Spleen (tissue), 13 donors: ENCODE measurements around the gene TMEM92. TPM values are rescaled to one million over a fixed set of nuclear protein-coding genes. Genes with fewer than 3 reads are reported as not detected.

Experiments used
- DNase-seq: peaks from one replicate; pipeline ENCODE4 v3.0.0-alpha.2; 2020
- H3K27ac ChIP-seq, 8 donors: fragments of 200-600 bp; sonication (generic) in 7 of 8; 1 replicate in 4 of 8; 2 replicates in 4 of 8; pipeline versions ENCODE4 v1.5.0 to v1.8.0; 2016 to 2021; ENCODE audit warnings: inconsistent platforms in 4 of 8, mild to moderate bottlenecking in 4 of 8, moderate library complexity in 1 of 8
- H3K27me3 ChIP-seq, 7 donors: fragments of 200-600 bp; sonication (generic) in 6 of 7; replicated peaks in 1 of 7; 1 replicate in 4 of 7; 2 replicates in 3 of 7; pipeline versions ENCODE4 v1.5.0 to v1.8.0; 2016 to 2021; ENCODE audit warnings: inconsistent platforms in 3 of 7, mild to moderate bottlenecking in 1 of 7
- H3K36me3 ChIP-seq, 6 donors: fragments of 200-600 bp; sonication (generic) in 5 of 6; 1 replicate in 4 of 6; 2 replicates in 2 of 6; pipeline versions ENCODE4 v1.5.0 to v1.8.0; 2016 to 2021; ENCODE audit warnings: inconsistent platforms in 2 of 6
- H3K4me1 ChIP-seq, 6 donors: fragments of 200-600 bp; sonication (generic) in 5 of 6; 1 replicate in 3 of 6; 2 replicates in 3 of 6; pipeline versions ENCODE4 v1.5.0 to v1.8.0; 2016 to 2021; ENCODE audit warnings: inconsistent platforms in 3 of 6
- H3K4me3 ChIP-seq, 8 donors: fragments of 200-600 bp; sonication (generic) in 7 of 8; 1 replicate in 4 of 8; 2 replicates in 4 of 8; pipeline versions ENCODE4 v1.5.0 to v1.8.0; 2016 to 2021; ENCODE audit warnings: inconsistent platforms in 4 of 8, mild to moderate bottlenecking in 4 of 8, moderate library complexity in 2 of 8
- H3K9me3 ChIP-seq, 8 donors: fragments of 200-600 bp; sonication (generic) in 7 of 8; 1 replicate in 4 of 8; 2 replicates in 4 of 8; pipeline versions ENCODE4 v1.5.0 to v1.8.0; 2016 to 2021; ENCODE audit warnings: inconsistent platforms in 4 of 8
- POLR2A ChIP-seq, 3 donors: fragments of 450-650 bp; IDR thresholded peaks; one replicate each; pipeline ENCODE4 v1.5.1; 2017; ENCODE audit warnings: antibody characterized with exemption in 3 of 3, mild to moderate bottlenecking in 1 of 3
- POLR2AphosphoS5 ChIP-seq, 3 donors: sonication (generic); formaldehyde crosslinking; IDR thresholded peaks; one replicate each; pipeline ENCODE4 v1.5.1; 2017; ENCODE audit warnings: antibody characterized with exemption in 3 of 3
- WGBS, 5 donors: extraction: QIAGEN DNeasy Blood & Tissue Kit in 3 of 5; methylation state at CpG; one replicate each; pipeline versions ENCODE4 v1.1.5 to v1.1.7; 2013 to 2018; 5-methylcytosine and 5-hydroxymethylcytosine counted together
- intact Hi-C: fragments of 100-400 bp; cut with DNase I; formaldehyde crosslinking; loops from one replicate; pipeline ENCODE4 v1.15.0; 2023; ENCODE audit warnings: low total_unique reads
- long read RNA-seq, 2 donors: transcript quantifications; one replicate each; lab custom pipeline, GENCODE V29; 2026
- polyA plus RNA-seq, 3 donors: library from polyadenylated mRNA; stranded (reverse); fragments of 200-250 nt; gene quantifications; one replicate each; pipeline ENCODE4 v1.2.1, GENCODE V29; 2013
- total RNA-seq, 7 donors: library from RNA; depleted of rRNA in 3 of 7; stranded (reverse); fragments of >200 nt in 3 of 7; fragmentation: NEBNext Ultra II Directional in 4 of 7; extraction: Animal tissue kit (Norgen Biotek cat#: 25700) in 4 of 7; gene quantifications; one replicate each; pipeline versions ENCODE4 v1.1.0 to v1.2.1, GENCODE V29; 2016 to 2021
- TF ChIP-seq, protein P1 (sequence below), 11 experiments: fragments of 200-600 bp in 7 of 11; fragments of 450-650 bp in 4 of 11; sonication (generic) in 4 of 11; IDR thresholded peaks in 8 of 11; conservative IDR thresholded peaks in 3 of 11; 1 replicate in 7 of 11; 2 replicates in 4 of 11; pipeline versions ENCODE4 v1.4.0 to v1.8.0; 2016 to 2021; ENCODE audit warnings: antibody characterized with exemption in 11 of 11, inconsistent platforms in 4 of 11, mild to moderate bottlenecking in 1 of 11
- donor health status: healthy with polysubstance abuse.
- donor health status: DM: no; HTN: no; CAD: no; lungs with moderate emphysema.
- donor health status: DM: no; HTN: no; CAD: no.
- donor health status: Bipolar disorder and iron deficiency.
- donor health status: healthy.
- donor health status: DM: no; HTN: no; CAD: no.
- donor health status: DM: yes; HTN: yes; CAD: no.

The TMEM92 gene
- total RNA-seq (under 1 TPM in 2 of 7 donors, not detected in 5; 0.44 to 0.49 TPM), polyA plus RNA-seq (under 1 TPM in 1 of 3 donors, not detected in 2; 0.06 TPM)
- long read RNA-seq, donor 1, result 0 reads
- long read RNA-seq, donor 2, result 0 reads

DNA sequence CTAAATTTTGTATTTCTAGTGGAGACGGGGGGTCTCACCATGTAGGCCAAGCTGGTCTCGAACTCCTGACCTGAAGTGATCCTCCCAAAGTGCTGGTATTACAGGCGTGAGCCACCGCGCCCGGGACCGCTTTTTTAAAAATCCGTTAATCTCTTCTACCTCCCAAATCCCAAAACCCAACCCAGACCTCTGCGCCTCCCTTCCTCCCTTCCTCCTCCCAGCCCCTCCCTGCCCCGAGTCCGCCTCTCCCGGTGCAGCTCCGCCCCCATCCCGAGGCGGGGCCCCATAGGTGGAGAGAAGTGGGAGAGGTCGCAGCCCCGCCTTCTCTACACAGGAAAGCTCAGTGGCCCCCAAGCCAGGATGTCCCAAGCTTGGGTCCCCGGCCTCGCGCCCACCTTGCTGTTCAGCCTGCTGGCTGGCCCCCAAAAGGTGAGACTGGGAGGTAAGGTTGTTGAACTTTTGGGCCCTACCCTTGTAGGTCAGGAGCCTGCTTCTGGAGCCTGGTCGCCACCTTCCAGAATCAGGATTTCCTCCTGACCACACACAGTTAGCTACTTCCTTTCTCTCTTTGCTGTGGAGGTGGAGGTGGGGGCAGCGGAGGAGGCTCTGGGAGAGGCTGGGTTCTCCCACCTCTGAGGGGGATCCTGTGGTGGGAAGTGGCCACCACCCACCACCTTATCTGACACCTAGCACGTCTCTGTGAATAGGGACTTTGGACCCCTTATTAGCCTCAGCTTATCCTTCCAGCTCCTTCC is at the start of gene TMEM92:
TMEM92 (plus strand) TSS at position 325 of the 755 bp plus-strand sequence; CDS start at position 361, 36 bp downstream.
- H3K4me1 ChIP-seq, result peaks cover 0 to 58% (median 21%) of the 10 kb centered on the region in 6 donors
- TF ChIP-seq POLR2A (IDR thresholded peaks at IDR 0.05), result no peak
- TF ChIP-seq POLR2AphosphoS5 (IDR thresholded peaks at IDR 0.05), result no peak
- TF ChIP-seq, protein P1, sequence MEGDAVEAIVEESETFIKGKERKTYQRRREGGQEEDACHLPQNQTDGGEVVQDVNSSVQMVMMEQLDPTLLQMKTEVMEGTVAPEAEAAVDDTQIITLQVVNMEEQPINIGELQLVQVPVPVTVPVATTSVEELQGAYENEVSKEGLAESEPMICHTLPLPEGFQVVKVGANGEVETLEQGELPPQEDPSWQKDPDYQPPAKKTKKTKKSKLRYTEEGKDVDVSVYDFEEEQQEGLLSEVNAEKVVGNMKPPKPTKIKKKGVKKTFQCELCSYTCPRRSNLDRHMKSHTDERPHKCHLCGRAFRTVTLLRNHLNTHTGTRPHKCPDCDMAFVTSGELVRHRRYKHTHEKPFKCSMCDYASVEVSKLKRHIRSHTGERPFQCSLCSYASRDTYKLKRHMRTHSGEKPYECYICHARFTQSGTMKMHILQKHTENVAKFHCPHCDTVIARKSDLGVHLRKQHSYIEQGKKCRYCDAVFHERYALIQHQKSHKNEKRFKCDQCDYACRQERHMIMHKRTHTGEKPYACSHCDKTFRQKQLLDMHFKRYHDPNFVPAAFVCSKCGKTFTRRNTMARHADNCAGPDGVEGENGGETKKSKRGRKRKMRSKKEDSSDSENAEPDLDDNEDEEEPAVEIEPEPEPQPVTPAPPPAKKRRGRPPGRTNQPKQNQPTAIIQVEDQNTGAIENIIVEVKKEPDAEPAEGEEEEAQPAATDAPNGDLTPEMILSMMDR (IDR thresholded peaks at IDR 0.05 in 8 of 11, conservative IDR thresholded peaks at IDR 0.05 in 3 of 11), result no peak
- peaks cover 0 to 65% (median 21%) of the 10 kb centered on the region in 7 donors for H3K27me3 ChIP-seq
- H3K27ac ChIP-seq, result peak within 1 kb of the TSS in 7 of 8 donors; percentile 51 to 87 (median 67)
- H3K9me3 ChIP-seq, result no peaks in the 10 kb centered on the region
- H3K4me3 ChIP-seq, result peak within 1 kb of the TSS in 7 of 8 donors; percentile 44 to 67 (median 52)
- intact Hi-C loops, result no loop called here
- DNase-seq, result peak; percentile 75
- WGBS, 5 donors, result 16 to 25% (median 24%) methylated on average over 23 of the region's 23 CpGs
- no peaks in the 10 kb centered on the region for H3K36me3 ChIP-seq

- no peaks in the 10 kb centered on the region for H3K36me3 ChIP-seq
- peaks cover 0 to 17% (median 6%) of the 10 kb centered on the region in 6 donors for H3K4me1 ChIP-seq
- H3K4me3 ChIP-seq, result no peak overlapping the region
- intact Hi-C loops, result no loop called here
- no peak overlapping the region for H3K27ac ChIP-seq
- no peak for DNase-seq
- 68 to 85% (median 76%) methylated on average over 3 of the region's 3 CpGs for WGBS, 5 donors
- H3K27me3 ChIP-seq, result peaks cover 0 to 5% (median 0%) of the 10 kb centered on the region in 7 donors
- TF ChIP-seq, protein P1 (IDR thresholded peaks at IDR 0.05 in 8 of 11, conservative IDR thresholded peaks at IDR 0.05 in 3 of 11), result no peak
- no peak for TF ChIP-seq POLR2AphosphoS5 (IDR thresholded peaks at IDR 0.05)
- no peak for TF ChIP-seq POLR2A (IDR thresholded peaks at IDR 0.05)
- H3K9me3 ChIP-seq, result peaks cover 0 to 42% (median 21%) of the 10 kb centered on the region in 8 donors
Observed at GRCh38 chr17:50225701-50226240, 48.5 kb upstream of the TMEM92 start.

GRCh38 chr17:50234581-50234980 is 39.7 kb upstream of the TMEM92 start:
- Histone ChIP-seq H3K9me3 (peaks cover 0 to 18% (median 3%) of the 10 kb centered on the region in 8 donors), H3K4me1 (no peaks in the 10 kb centered on the region), H3K36me3 (no peaks in the 10 kb centered on the region), H3K27me3 (peaks cover 0 to 30% (median 0%) of the 10 kb centered on the region in 7 donors), H3K27ac (no peak overlapping the region), H3K4me3 (no peak overlapping the region)
- DNase-seq, result no peak
- intact Hi-C loops, result no loop called here
- no peak for TF ChIP-seq POLR2A (IDR thresholded peaks at IDR 0.05)
- no peak for TF ChIP-seq POLR2AphosphoS5 (IDR thresholded peaks at IDR 0.05)
- TF ChIP-seq, protein P1 (IDR thresholded peaks at IDR 0.05 in 8 of 11, conservative IDR thresholded peaks at IDR 0.05 in 3 of 11), result no peak

DNA sequence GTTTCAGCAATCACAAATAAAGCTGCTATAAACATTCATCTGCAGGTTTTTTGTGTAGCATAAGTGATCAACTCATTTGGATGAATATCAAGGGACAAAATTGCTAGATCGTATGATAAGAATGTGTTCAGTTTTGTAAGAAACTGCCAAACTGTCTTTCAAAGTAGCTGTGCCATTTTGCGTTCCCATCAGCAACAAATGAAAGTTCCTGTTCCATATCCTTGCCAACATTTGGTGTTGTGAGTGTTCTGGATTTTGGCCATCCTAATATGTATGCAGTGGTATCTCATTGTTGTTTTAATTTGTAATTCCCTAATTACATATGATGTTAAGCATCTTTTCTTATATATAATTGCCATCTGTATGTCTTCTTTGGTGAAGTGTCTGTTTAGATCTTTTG is 36.4 kb upstream of the TMEM92 start:
- DNase-seq, result no peak
- TF ChIP-seq, protein P1 (IDR thresholded peaks at IDR 0.05 in 8 of 11, conservative IDR thresholded peaks at IDR 0.05 in 3 of 11), result no peak
- TF ChIP-seq POLR2AphosphoS5 (IDR thresholded peaks at IDR 0.05) (no peak), POLR2A (IDR thresholded peaks at IDR 0.05) (no peak)
- H3K4me1 ChIP-seq, result no peaks in the 10 kb centered on the region
- 52 to 82% (median 57%) methylated on average over 2 of the region's 2 CpGs for WGBS, 5 donors
- intact Hi-C loops, result no loop called here
- H3K27me3 ChIP-seq, result peaks cover 0 to 48% (median 0%) of the 10 kb centered on the region in 7 donors
- no peaks in the 10 kb centered on the region for H3K36me3 ChIP-seq
- H3K4me3 ChIP-seq, result no peak overlapping the region
- H3K27ac ChIP-seq, result no peak overlapping the region
- peaks cover 0 to 18% (median 3%) of the 10 kb centered on the region in 8 donors for H3K9me3 ChIP-seq
